Measurements from ENCODE around the gene SEPTIN3.

SEPTIN3 gene

DNA sequence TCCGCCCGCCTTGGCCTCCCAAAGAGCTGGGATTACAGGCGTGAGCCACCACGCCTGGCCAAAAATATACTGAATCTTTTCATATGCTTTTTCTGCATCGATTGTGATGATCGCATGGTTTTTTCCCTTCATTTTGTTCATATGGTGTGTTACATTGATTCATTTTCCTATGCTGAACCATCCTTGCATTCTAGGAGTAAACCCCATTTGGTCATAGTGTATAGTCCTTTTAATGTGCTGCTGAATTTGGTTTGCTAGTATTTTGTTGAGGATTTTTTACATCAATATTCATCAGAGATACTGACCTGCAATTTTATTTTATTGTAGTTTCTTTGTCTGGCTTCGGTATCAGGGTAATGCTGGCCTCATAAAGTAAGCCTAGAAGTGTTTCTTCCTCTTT, 41.5 kb downstream of the SEPTIN3 start:
- no peak for DNase-seq (ENCODE audit: low read depth)
- H3K4me3 ChIP-seq (ENCODE audit: low read depth, low read length), result no peak overlapping the region
- in situ Hi-C loops (cut with HindIII; ENCODE audit: low sequenced_read_pairs), result no loop called here
- TF ChIP-seq, protein P1, sequence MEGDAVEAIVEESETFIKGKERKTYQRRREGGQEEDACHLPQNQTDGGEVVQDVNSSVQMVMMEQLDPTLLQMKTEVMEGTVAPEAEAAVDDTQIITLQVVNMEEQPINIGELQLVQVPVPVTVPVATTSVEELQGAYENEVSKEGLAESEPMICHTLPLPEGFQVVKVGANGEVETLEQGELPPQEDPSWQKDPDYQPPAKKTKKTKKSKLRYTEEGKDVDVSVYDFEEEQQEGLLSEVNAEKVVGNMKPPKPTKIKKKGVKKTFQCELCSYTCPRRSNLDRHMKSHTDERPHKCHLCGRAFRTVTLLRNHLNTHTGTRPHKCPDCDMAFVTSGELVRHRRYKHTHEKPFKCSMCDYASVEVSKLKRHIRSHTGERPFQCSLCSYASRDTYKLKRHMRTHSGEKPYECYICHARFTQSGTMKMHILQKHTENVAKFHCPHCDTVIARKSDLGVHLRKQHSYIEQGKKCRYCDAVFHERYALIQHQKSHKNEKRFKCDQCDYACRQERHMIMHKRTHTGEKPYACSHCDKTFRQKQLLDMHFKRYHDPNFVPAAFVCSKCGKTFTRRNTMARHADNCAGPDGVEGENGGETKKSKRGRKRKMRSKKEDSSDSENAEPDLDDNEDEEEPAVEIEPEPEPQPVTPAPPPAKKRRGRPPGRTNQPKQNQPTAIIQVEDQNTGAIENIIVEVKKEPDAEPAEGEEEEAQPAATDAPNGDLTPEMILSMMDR (IDR thresholded peaks at IDR 0.05; ENCODE audit: low read depth, low read length, missing control alignments), result no peak

DNA sequence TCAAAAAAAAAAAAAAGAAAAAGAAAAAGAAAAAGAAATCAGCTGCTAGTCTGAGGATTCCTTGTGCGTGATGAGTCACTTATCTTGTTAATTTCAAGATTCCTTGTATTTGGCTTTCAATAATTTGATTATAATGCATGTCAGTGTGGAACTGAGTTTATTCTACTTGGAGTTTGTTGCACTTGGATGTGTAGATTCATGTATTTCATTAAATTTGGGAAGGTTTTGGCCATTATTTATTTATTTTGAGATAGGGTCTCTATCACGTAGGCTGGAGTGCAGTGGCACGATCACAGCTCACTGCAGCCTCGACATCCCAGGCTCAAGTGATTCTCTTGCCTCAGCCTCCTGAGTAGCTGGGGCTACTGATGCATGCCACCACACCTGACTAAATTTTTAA, 44.1 kb downstream of the SEPTIN3 start:
- TF ChIP-seq, protein P1 (IDR thresholded peaks at IDR 0.05; ENCODE audit: low read depth, low read length, missing control alignments), result no peak
- H3K4me3 ChIP-seq (ENCODE audit: low read depth, low read length), result no peak overlapping the region
- in situ Hi-C loops (cut with HindIII; ENCODE audit: low sequenced_read_pairs), result no loop called here
- DNase-seq (ENCODE audit: low read depth), result no peak

DNA sequence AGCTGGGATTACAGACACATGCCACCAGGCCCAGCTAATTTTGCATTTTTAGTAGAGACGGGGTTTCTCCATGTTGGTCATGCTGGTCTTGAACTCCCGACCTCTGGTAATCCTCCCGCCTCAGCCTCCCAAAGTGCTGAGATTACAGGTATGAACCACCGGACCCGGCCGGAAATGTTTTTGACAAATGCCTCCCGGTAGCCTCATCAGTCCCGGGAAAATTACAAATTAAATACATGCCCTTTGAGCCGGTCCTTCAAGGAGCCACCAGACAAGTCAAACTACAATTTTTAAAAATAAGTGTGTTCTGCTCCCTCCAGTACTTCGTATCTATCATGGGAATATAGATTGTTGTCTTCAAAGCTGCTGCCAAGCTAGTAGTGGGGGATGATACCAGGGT, 46.9 kb downstream of the SEPTIN3 start:
- TF ChIP-seq, protein P1 (IDR thresholded peaks at IDR 0.05; ENCODE audit: low read depth, low read length, missing control alignments), result no peak
- DNase-seq (ENCODE audit: low read depth), result no peak
- no peak overlapping the region for H3K4me3 ChIP-seq (ENCODE audit: low read depth, low read length)
- in situ Hi-C loops (cut with HindIII; ENCODE audit: low sequenced_read_pairs), result no loop called here

DNA sequence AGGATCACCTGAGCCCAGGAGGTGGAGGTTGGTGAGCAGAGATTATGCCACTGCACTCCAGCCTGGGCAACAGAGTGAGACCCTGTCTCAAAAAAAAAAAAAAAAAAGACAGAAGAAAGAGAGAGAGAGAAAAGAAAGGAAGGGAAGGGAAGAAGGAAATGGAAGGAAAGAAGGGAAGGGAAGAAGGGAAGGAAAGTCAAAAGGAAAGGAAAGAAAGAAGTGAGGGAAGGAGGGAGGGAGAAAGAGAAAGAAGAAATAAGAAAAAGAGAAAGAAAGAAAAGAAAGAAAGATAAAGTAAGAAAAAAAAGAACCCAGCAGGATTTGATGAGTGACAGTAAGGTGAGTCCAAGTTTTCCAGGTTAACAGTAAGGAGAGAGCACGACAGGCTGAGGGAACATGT, 49.0 kb downstream of the SEPTIN3 start:
- TF ChIP-seq, protein P1 (IDR thresholded peaks at IDR 0.05; ENCODE audit: low read depth, low read length, missing control alignments), result no peak
- DNase-seq (ENCODE audit: low read depth), result no peak
- no peak overlapping the region for H3K4me3 ChIP-seq (ENCODE audit: low read depth, low read length)
- in situ Hi-C loops (cut with HindIII; ENCODE audit: low sequenced_read_pairs), result no loop called here
